Measurements from ENCODE around the gene COPZ1. TPM values are rescaled to one million over a fixed set of nuclear protein-coding genes. Genes with fewer than 3 reads are reported as not detected.

Gene COPZ1
- total RNA-seq, 1 donor from 2014 or later, result 89.5 TPM

DNA sequence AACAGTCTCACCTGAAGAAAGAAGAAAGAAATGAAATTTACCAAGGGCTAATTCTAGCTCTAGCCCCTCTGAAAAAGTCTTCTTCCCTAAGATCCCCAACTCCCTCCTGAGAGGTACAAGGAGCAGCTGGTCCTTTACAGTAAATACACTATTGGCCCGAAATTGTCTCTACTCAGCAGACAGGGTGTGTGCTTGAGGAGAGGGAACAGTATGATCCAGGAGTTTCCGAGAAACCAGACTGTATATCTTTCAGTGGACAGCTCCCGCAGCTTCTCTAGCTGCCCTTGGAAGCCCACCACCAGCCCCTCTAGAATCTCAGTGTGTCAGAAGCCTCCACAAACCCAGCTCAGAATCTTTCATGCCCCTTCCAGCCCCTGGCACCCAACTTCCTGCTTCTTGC, 31.3 kb downstream of the COPZ1 start:
- Histone ChIP-seq H3K27me3 (ENCODE audit: control insufficient read depth, insufficient read depth, low read length) (no peaks in the 10 kb centered on the region), H3K4me3 (ENCODE audit: low read depth, low read length) (no peak overlapping the region), H3K36me3 (ENCODE audit: control insufficient read depth, insufficient read depth, low read length) (no peaks in the 10 kb centered on the region)
- no peak for DNase-seq (ENCODE audit: low read depth)
- TF ChIP-seq, protein P1, sequence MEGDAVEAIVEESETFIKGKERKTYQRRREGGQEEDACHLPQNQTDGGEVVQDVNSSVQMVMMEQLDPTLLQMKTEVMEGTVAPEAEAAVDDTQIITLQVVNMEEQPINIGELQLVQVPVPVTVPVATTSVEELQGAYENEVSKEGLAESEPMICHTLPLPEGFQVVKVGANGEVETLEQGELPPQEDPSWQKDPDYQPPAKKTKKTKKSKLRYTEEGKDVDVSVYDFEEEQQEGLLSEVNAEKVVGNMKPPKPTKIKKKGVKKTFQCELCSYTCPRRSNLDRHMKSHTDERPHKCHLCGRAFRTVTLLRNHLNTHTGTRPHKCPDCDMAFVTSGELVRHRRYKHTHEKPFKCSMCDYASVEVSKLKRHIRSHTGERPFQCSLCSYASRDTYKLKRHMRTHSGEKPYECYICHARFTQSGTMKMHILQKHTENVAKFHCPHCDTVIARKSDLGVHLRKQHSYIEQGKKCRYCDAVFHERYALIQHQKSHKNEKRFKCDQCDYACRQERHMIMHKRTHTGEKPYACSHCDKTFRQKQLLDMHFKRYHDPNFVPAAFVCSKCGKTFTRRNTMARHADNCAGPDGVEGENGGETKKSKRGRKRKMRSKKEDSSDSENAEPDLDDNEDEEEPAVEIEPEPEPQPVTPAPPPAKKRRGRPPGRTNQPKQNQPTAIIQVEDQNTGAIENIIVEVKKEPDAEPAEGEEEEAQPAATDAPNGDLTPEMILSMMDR (IDR thresholded peaks at IDR 0.05; ENCODE audit: insufficient read depth, low read length, severe bottlenecking), result no peak
- FAIRE-seq, result no peak

DNA sequence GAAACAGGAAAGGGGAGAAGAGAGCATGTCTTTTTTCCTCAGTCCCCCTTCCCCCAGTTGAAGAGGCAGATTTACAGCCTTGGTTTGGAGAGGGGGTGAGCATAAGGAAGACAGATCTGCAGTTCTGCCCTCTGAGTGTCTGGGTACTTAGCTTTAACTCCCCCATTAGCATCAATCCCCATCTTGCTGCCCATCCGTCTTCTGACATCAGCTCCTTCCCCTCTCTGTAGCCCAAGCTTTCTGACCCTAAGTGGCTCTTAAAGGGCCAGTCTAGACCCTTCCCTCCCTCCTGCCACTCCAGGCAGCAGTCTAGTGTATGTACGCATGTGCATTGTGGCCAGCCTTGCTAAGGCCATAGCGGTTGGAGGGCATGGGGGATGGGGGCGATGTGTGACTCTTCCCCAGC, 32.0 kb downstream of the COPZ1 start:
- FAIRE-seq (no peak), DNase-seq (ENCODE audit: low read depth) (no peak)
- Histone ChIP-seq H3K27me3 (ENCODE audit: control insufficient read depth, insufficient read depth, low read length) (no peaks in the 10 kb centered on the region), H3K4me3 (ENCODE audit: low read depth, low read length) (no peak overlapping the region), H3K36me3 (ENCODE audit: control insufficient read depth, insufficient read depth, low read length) (no peaks in the 10 kb centered on the region)
- TF ChIP-seq, protein P1 (IDR thresholded peaks at IDR 0.05; ENCODE audit: insufficient read depth, low read length, severe bottlenecking), result no peak

DNA sequence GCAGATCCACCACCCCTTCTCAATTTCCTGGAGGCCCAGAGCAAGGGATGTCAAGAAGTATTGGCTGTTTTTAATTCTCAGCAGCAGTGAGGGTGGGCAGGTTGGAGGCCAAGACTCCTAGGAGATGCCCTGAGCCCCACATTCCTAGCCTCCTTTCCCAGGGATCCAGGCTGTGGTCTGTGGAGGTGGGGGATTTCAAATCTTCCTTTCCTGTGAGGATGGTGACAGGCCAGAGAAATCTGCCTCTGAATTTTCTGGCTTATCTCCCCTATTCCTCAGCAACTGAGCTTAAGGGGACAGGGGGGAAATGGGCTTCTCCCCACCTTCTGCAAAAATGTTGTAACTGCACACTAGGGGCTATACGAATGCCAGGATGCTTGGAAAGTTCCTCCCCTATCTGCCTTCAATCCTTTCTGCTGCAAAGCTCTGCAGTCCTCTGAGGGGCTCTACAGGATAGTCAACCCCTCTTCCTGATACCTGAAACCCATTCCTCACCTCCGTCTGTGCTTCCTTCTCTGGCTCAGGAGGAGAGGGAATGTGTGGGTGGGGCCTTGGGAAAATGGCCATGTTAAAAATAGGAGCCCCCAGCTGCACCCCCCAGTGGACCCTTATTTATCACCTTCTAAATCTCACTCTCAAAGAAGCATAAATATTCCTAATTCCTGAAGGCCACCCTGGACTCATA, 32.7 kb downstream of the COPZ1 start:
- TF ChIP-seq, protein P1 (IDR thresholded peaks at IDR 0.05; ENCODE audit: insufficient read depth, low read length, severe bottlenecking), result no peak
- FAIRE-seq (no peak), DNase-seq (ENCODE audit: low read depth) (no peak)
- Histone ChIP-seq H3K36me3 (ENCODE audit: control insufficient read depth, insufficient read depth, low read length) (no peaks in the 10 kb centered on the region), H3K27me3 (ENCODE audit: control insufficient read depth, insufficient read depth, low read length) (no peaks in the 10 kb centered on the region), H3K4me3 (ENCODE audit: low read depth, low read length) (no peak overlapping the region)

DNA sequence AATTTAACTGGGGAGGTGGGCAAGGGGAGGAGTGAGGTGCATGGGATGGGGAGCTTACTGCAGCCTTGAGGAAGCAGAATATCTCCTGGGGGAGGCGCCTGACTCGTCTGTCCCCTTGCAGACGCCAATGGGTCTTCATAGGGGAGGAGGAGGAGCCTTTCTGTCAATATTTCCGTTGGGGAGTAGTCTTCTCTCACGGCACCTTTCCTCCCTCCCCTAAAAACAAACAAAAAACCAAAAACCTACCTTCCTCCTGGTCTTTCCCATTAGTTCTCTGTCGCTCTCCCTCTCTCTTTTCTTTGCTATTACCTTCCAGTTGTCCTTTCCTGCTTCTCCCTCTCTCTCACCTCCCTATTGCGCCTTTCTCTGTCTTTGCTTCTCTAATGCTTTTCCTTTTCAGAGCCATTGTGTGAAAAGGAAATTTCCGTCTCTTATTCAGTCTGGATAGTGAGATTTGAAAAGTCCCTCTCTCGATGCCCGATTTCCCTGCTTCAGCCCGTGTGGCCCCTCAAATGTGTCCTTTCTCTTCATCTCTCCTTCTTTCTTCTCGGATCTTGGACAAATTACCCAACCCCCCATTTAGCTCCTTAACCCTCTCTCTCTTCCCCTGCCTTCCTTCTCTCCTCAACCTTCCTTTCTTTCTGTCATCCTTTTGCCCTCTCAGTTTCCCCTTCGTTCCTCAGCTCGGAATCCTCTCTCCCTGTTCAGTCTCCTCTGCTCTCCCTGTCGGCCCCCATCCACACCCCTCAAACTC, 33.4 kb downstream of the COPZ1 start:
- TF ChIP-seq, protein P1 (IDR thresholded peaks at IDR 0.05; ENCODE audit: insufficient read depth, low read length, severe bottlenecking), result no peak
- Histone ChIP-seq H3K27me3 (ENCODE audit: control insufficient read depth, insufficient read depth, low read length) (no peaks in the 10 kb centered on the region), H3K36me3 (ENCODE audit: control insufficient read depth, insufficient read depth, low read length) (no peaks in the 10 kb centered on the region), H3K4me3 (ENCODE audit: low read depth, low read length) (peak overlapping the region; percentile 63)
- peak; percentile 29 for DNase-seq (ENCODE audit: low read depth)
- FAIRE-seq, result no peak

DNA sequence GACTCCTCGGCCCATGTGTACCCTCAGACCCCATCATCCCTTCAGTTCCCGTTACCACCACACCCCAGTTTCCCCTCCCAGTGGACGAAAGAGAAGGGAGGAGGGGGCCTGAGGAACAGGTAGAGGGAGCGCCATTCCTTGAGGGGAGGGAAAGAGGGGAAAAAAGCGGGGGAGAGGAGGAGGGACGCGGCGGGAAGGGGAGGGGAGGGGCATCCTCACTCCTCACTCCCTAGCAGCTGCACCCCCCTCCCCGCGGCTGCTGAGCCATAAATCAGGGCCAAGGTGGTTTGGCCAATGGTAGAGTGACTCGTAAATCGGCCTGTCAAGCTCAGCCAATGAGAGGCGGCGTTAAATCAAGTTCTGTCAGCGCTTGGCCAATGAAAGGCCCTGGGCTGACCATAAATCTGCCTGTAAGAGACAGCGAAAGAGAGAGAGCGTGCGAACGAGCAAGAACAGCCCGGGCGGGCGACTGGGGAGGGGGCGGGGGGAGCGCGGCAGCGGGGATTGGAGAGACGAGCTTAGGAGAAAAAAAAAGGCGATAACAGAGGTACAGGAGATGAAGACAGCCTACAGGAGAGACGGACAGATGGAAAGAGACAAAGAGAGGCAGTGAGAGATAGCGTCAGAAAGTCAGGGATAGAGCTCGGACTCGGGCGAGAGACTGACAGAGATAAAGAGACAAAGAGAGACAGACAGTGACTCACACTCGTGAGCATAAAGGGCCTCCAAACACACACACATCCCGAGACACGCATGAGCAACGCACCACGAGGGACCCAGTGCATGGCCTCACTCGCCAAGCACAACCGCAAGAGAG, 34.2 kb downstream of the COPZ1 start:
- H3K36me3 ChIP-seq (ENCODE audit: control insufficient read depth, insufficient read depth, low read length), result no peaks in the 10 kb centered on the region
- FAIRE-seq (no peak), DNase-seq (ENCODE audit: low read depth) (peak; percentile 98)
- no peaks in the 10 kb centered on the region for H3K27me3 ChIP-seq (ENCODE audit: control insufficient read depth, insufficient read depth, low read length)
- TF ChIP-seq, protein P1 (IDR thresholded peaks at IDR 0.05; ENCODE audit: insufficient read depth, low read length, severe bottlenecking), result no peak
- H3K4me3 ChIP-seq (ENCODE audit: low read depth, low read length), result peak overlapping the region; percentile 63
